ENCODE data around the gene RAB3D.
A peak's percentile ranks its signal among the peaks of the same experiment; 100 is the strongest.
"Not testable (repeated sequence)": the region's sequence is repeated elsewhere in the genome, so short reads cannot be mapped to it uniquely, and the experiment has no call there.

Gene RAB3D

GRCh38 chr19:11322269-11323024 is 17.0 kb downstream of the RAB3D start:
- H3K4me3 ChIP-seq (IDR thresholded peaks at IDR 0.05; ENCODE audit: insufficient read depth, low read depth, low read length), result no peak overlapping the region
- H2AFZ ChIP-seq (ENCODE audit: low read depth), result no peak overlapping the region
- no peak overlapping the region for H3K9ac ChIP-seq
- no peak for TF ChIP-seq CTCF (conservative IDR thresholded peaks at IDR 0.05; ENCODE audit: low read depth, low read length)
- peaks cover 45% of the 10 kb centered on the region for H3K4me1 ChIP-seq (ENCODE audit: low read depth, poor library complexity, severe bottlenecking)
- H3K36me3 ChIP-seq (ENCODE audit: insufficient read depth), result no peaks in the 10 kb centered on the region
- no peaks in the 10 kb centered on the region for H3K79me2 ChIP-seq (ENCODE audit: insufficient read depth, low read depth)
- H3K4me2 ChIP-seq, result peak overlapping the region; percentile 86; the same call in 1 of the 2 replicates
- H4K20me1 ChIP-seq (ENCODE audit: insufficient read depth), result no peaks in the 10 kb centered on the region
- no peak overlapping the region; the same call in 1 of the 2 replicates for H3K27ac ChIP-seq
- H3K27me3 ChIP-seq (ENCODE audit: insufficient read depth, low read depth), result no peaks in the 10 kb centered on the region

DNA sequence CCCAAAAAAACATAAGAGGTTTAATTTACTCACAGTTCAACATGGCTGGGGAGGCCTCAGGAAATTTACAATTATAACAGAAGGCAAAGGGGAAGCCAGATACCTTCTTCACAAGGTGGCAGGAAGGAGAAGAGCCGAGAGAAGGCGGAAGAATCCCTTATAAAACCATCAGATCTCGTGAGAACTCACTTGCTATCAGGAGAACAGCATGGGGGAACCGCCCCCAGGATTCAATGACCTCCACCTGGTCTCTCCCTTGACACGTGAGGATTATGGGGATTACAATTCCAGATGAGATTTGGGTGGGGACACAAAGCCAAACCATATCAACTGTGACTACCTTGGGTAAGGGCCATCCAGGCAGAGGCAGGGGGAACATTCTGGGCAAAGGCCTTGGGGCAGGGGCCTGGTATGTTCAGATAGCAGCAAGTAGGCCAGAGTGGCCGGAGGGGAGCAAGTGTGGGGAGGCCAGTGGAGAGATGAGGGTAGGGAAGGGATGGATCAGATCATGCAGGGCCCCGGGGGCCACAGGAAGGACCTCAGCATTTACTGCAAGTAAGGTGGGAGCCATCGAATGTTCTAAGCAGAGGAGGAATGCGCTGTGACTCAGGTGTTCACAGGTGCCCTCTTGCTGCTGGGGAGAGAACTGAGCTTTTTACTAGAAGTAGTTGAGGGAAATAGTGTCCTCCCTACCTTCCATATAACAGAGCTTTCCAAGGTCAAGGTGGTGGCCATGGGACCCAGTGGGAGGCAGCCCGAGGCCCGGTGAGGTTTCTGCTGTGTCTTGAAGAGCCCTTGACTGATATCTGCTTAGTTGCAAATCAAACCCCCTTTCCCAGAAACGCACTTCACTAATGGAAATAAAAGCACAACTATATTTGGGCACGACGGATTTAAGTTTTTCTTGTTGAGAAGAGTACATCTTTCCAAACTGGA is 18.0 kb downstream of the RAB3D start:
- peaks cover 49% of the 10 kb centered on the region for H3K4me1 ChIP-seq (ENCODE audit: low read depth, poor library complexity, severe bottlenecking)
- H3K4me2 ChIP-seq, result no peak overlapping the region
- H4K20me1 ChIP-seq (ENCODE audit: insufficient read depth), result no peaks in the 10 kb centered on the region
- H3K9ac ChIP-seq, result no peak overlapping the region
- no peaks in the 10 kb centered on the region for H3K36me3 ChIP-seq (ENCODE audit: insufficient read depth)
- H3K27ac ChIP-seq, result no peak overlapping the region
- no peaks in the 10 kb centered on the region for H3K79me2 ChIP-seq (ENCODE audit: insufficient read depth, low read depth)
- no peak for TF ChIP-seq CTCF (conservative IDR thresholded peaks at IDR 0.05; ENCODE audit: low read depth, low read length)
- H3K27me3 ChIP-seq (ENCODE audit: insufficient read depth, low read depth), result no peaks in the 10 kb centered on the region
- no peak overlapping the region for H3K4me3 ChIP-seq (IDR thresholded peaks at IDR 0.05; ENCODE audit: insufficient read depth, low read depth, low read length)
- no peak overlapping the region for H2AFZ ChIP-seq (ENCODE audit: low read depth)

DNA sequence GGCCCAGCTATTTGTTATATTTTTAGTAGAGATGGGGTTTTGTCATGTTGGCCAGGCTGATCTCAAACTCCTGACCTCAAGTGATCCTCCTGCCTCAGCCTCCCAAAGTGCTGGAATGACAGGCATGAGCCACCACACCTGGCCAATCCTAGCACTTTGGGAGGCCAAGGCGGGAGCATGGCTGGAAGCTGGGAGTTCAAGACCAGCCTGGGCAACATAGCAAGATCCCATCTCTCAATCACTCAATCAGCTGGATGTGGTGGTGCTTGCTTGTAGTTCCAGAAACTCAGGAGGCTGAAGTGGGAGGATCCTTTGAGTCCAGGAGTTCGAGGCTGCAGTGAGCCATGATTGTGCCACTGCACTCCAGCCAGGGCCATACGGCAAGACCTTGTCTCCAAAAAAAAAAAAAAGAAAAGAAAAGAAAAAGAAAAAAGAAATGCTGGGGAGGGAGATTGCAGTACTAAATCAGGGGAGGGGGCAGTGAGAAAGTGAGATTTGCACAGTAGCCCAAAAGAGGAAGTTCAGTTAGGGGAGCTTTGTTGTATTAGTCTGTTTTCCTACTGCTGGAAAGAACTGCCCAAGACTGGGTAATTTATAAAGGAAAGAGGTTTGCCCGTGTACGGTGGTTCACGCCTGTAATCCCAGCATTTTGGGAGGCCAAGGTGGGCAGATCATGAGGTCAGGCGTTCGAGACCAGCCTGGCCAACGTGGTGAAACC is 19.0 kb downstream of the RAB3D start:
- not testable (repeated sequence) for H3K4me3 ChIP-seq (IDR thresholded peaks at IDR 0.05; ENCODE audit: insufficient read depth, low read depth, low read length); H3K79me2 ChIP-seq (ENCODE audit: insufficient read depth, low read depth); H3K27me3 ChIP-seq (ENCODE audit: insufficient read depth, low read depth); H3K4me2 ChIP-seq; H3K36me3 ChIP-seq (ENCODE audit: insufficient read depth); H4K20me1 ChIP-seq (ENCODE audit: insufficient read depth); H3K27ac ChIP-seq; H2AFZ ChIP-seq (ENCODE audit: low read depth); H3K9ac ChIP-seq
- peaks cover 58% of the 10 kb centered on the region for H3K4me1 ChIP-seq (ENCODE audit: low read depth, poor library complexity, severe bottlenecking)

DNA sequence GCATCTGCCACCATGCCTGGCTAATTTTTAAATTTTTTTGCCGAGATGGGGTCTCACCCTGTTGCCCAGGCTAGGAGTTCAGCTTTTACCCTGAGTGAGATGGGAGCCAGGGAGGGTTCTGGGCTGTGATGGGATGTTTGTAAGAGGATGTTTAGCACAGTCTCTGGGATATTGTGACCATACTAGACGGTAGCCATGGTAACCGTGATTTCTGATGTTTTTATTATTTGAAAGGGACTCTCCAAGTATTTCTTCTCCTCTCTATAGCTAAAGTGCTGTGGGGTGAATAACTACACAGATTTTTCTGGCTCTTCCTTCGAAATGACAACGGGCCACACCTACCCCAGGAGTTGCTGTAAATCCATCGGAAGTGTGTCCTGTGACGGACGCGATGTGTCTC is 33.1 kb downstream of the RAB3D start:
- no peaks in the 10 kb centered on the region for H4K20me1 ChIP-seq (ENCODE audit: insufficient read depth)
- no peak overlapping the region for H3K4me3 ChIP-seq (IDR thresholded peaks at IDR 0.05; ENCODE audit: insufficient read depth, low read depth, low read length)
- H3K79me2 ChIP-seq (ENCODE audit: insufficient read depth, low read depth), result no peaks in the 10 kb centered on the region
- H3K4me1 ChIP-seq (ENCODE audit: low read depth, poor library complexity, severe bottlenecking), result no peaks in the 10 kb centered on the region
- no peak overlapping the region for H2AFZ ChIP-seq (ENCODE audit: low read depth)
- H3K36me3 ChIP-seq (ENCODE audit: insufficient read depth), result no peaks in the 10 kb centered on the region
- H3K27ac ChIP-seq, result no peak overlapping the region
- no peak for TF ChIP-seq CTCF (conservative IDR thresholded peaks at IDR 0.05; ENCODE audit: low read depth, low read length)
- H3K9ac ChIP-seq, result no peak overlapping the region
- H3K4me2 ChIP-seq, result no peak overlapping the region
- H3K27me3 ChIP-seq (ENCODE audit: insufficient read depth, low read depth), result peaks cover 3% of the 10 kb centered on the region; the same call in 1 of the 2 replicates

Data from KMS-11 (cell line).